Bronchial epithelial cell (primary cell): Measurements from ENCODE around the gene RAD18. TPM values are rescaled to one million over a fixed set of nuclear protein-coding genes. Genes with fewer than 3 reads are reported as not detected.

Experiments used
- total RNA-seq: library from RNA; depleted of rRNA; stranded (reverse); fragments of >200 nt; gene quantifications from 2 replicates; pipeline ENCODE4 v1.2.1, GENCODE V29; 2014

Gene RAD18
- total RNA-seq, 1 donor from 2014 or later = 3.9 TPM

Other genes with a start within 250 kb of the RAD18 start
- 0.13 TPM in 1 of 2 replicates, not detected in the other for gene CAV3, start 229.7 kb downstream of the RAD18 start, total RNA-seq
- 0.26 and 0.53 TPM in 2 replicates for gene OXTR, start 193.9 kb downstream of the RAD18 start, total RNA-seq